ENCODE measurements around the gene PCGF1.
"Not testable (repeated sequence)": the region's sequence is repeated elsewhere in the genome, so short reads cannot be mapped to it uniquely, and the experiment has no call there.

Gene PCGF1

GRCh38 chr2:74502147-74502719 lies 5.3 kb downstream of the PCGF1 start:
- no peak for DNase-seq (ENCODE audit: low read depth)
- H3K4me3 ChIP-seq (ENCODE audit: low read depth, low read length): peak overlapping the region; percentile 54

DNA sequence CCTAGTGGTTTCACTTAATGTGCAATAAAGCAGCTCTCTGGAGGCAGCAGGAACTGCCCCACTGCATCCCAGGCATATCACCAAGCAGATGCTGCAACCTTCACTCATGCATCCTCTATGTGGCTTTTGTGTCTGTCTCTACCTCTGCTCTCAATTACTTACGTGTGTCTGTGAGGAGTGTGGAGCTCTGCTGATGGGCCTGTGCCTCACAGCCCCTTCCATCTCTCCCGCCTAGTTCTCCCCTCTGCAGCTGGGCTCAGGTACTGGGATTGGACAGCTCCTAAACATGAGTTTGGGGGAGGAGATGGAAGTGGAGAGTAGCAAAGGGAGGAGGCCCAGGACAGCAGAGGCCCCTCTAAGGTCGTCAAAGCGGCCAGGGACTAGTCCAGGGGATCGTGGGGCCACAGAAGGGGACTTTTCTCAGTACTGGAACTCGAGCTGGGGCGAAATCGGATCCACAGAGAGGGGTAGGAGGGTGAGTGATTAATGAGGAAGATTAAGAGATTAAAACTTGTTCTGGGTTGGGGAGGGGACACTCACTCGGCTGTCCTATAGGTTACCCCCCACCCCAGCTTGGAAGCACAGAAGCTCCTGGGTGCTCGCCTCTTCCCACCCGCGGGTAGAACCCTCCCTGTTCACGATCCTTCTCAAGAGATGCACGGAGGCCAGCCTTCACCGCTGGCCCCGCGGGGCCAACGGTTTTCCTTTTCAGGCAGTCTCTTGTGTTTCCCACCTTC lies 6.0 kb downstream of the PCGF1 start:
- no peak for DNase-seq (ENCODE audit: low read depth)
- H3K4me3 ChIP-seq (ENCODE audit: low read depth, low read length): no peak overlapping the region

GRCh38 chr2:74500578-74500946 lies 6.9 kb downstream of the PCGF1 start:
- no peak for DNase-seq (ENCODE audit: low read depth)

DNA sequence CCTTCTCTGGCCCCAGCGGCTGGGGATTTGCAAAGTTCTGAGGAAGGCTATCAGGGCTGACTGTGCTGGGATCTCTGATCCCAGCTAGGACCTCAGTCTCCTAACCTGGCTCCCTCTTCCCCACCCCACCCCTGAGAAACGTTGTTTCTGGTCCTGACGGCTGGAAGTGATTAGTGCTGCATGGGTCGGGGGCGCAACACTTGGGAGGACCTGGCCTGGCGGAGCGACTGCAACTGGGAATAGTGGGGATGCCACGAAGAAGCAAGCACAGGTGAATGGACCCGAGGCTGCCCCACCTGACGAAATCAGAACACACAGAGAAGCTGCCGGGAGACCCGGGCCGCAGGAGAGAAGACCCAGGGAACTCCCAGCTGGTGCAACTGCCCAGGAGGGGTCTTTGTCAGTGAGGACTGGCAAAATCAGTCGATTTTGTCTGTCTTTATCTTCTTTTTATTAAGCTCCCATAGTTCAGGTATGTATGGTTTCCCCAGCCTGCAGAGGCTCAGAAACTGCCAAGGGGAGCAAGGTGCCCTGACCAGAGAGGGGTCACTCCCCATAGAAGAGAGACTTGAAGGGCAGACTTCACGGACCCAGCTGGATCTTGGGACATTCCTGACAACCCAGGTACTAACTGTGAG lies 7.4 kb downstream of the PCGF1 start:
- DNase-seq (ENCODE audit: low read depth): no peak
- peak overlapping the region; percentile 41 for H3K4me3 ChIP-seq (ENCODE audit: low read depth, low read length)

More at GRCh38 chr2:74500578-74500946, 6.9 kb downstream of the PCGF1 start:
- no peak overlapping the region for H3K4me3 ChIP-seq (ENCODE audit: low read depth, low read length)

- H3K4me3 ChIP-seq (ENCODE audit: low read depth, low read length): peak within 1 kb of the TSS; percentile 41
- no peak for DNase-seq (ENCODE audit: low read depth)
Observed at GRCh38 chr2:74499267-74499939, 8.1 kb downstream of the PCGF1 start, which contains the start of gene LBX2. LBX2 (minus strand) TSS chr2:74499603; CDS start chr2:74499537, 66 bp downstream.

DNA sequence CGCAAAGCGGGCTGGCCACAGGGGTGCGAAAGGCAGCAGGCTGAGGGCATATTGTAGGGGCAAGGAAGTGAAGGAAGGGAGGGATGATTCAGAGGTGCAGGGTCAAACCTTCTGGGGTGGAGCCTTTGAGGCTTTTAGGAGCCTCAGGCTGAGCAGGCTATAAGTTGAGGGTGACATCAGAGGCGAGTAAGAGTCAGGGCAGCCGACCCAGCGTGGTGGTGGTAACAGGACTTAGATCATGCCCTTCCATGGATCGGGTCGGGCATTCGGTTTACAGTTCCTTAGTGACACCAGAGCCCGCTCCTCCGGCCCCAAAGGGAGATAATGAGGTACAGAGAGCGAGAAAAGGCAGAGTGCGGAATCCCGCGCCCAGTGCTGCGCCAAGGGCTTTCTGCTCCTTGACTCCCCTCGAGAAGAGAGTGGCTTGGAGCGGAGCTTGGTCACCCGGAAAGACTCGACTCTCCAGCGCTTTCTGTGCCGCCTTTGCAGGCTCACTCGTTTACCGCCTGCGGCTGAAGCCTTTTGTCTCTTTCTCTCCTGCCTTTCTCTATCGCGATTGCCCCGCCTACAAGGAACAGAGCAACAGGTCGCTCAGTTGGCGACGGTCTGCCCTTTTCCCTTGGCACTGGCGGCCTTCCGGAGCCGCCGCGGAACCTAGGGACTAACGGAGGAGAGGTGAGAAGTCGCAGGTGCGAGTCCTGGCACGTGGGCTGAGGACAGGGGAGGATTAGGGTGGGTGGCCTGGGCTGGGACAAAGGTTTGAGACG lies 8.8 kb downstream of the PCGF1 start:
- no peak for DNase-seq (ENCODE audit: low read depth)
- H3K4me3 ChIP-seq (ENCODE audit: low read depth, low read length): peak overlapping the region; percentile 41

DNA sequence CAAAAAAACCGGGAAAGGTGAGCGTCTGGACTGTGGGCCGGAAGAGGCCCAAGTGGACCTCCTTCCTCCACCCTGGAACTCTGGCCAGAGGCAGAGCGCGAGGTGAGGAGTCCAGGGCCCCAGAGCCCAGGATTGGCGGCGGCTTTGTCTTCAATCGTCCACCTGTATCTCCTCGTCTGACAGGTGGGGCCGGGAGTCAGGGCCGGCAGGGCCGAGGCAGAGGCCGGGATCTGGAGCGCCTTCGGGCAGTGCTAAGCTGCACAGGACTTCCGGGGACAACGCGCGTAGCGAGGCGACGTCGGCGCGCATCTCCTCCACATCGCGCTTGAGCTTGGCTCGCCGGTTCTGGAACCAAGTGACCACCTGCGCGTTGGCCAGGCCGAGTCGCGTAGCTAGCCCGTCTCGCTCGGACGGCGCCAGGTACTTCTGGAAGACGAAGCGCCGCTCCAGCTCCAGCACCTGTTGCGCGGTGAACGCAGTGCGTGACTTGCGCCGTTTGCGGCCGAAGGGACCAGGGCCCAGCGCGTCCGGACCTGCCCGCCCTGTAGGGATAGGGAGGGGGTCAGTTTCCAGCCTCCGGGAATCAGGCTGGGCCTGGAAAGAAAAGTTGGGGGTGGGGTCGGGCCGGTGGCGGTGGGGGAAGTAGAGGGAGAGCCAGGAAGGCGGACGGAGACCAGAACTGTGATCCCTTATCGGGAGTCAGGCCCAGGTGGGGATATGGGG lies 9.6 kb downstream of the PCGF1 start:
- peak overlapping the region; percentile 41 for H3K4me3 ChIP-seq (ENCODE audit: low read depth, low read length)
- DNase-seq (ENCODE audit: low read depth): no peak

- H3K4me3 ChIP-seq (ENCODE audit: low read depth, low read length): no peak overlapping the region
- no peak for DNase-seq (ENCODE audit: low read depth)
Observed at GRCh38 chr2:74496997-74497776, 10.3 kb downstream of the PCGF1 start.

DNA sequence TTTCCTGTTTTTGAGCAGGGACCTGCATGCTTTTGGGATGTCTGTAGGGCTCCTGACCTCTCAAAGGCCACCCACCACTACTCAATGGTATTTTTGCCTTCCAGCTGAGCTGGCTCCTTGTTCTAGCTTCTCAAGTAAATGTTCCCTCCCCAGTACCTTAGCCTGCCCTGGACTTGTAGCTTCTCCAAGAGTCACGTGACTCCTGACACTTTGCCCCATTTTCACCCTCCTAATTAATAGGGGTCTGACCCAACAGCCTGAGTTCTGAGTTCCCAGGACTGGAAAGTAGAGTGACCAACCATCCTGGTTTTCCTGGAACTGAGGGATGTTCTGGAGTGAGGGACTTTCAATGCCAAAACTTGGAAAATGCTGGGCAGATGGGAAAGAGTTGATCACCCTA lies 12.1 kb downstream of the PCGF1 start:
- no peak overlapping the region for H3K4me3 ChIP-seq (ENCODE audit: low read depth, low read length)

GRCh38 chr2:74493546-74493945 lies 13.9 kb downstream of the PCGF1 start:
- DNase-seq (ENCODE audit: low read depth): no peak
- H3K4me3 ChIP-seq (ENCODE audit: low read depth, low read length): no peak overlapping the region

More for the DNA sequence above, 12.1 kb downstream of the PCGF1 start:
- DNase-seq (ENCODE audit: low read depth): no peak

GRCh38 chr2:74491648-74492544 lies 15.6 kb downstream of the PCGF1 start:
- H3K4me3 ChIP-seq (ENCODE audit: low read depth, low read length): no peak overlapping the region
- no peak for DNase-seq (ENCODE audit: low read depth)

DNA sequence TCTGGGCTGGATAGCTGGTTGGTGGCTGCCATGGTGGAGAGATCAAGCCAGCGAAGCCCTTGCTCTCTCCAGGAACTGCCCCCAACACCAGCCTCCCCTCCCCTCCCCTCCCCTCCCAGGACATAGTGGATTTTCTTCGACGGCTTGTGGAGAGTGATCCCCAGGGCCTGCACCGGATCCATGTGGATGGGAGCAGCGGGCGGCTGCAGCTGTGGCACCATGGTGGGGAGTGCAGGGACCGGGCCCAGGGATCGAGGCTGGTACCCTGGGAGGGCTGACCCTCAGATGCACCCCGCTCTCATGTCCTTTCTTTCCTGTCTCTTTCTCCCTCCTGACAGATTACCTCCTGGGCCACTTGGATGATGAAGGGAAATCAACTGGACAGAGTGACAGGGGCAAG lies 17.6 kb downstream of the PCGF1 start:
- DNase-seq (ENCODE audit: low read depth): no peak
- H3K4me3 ChIP-seq (ENCODE audit: low read depth, low read length): no peak overlapping the region

DNA sequence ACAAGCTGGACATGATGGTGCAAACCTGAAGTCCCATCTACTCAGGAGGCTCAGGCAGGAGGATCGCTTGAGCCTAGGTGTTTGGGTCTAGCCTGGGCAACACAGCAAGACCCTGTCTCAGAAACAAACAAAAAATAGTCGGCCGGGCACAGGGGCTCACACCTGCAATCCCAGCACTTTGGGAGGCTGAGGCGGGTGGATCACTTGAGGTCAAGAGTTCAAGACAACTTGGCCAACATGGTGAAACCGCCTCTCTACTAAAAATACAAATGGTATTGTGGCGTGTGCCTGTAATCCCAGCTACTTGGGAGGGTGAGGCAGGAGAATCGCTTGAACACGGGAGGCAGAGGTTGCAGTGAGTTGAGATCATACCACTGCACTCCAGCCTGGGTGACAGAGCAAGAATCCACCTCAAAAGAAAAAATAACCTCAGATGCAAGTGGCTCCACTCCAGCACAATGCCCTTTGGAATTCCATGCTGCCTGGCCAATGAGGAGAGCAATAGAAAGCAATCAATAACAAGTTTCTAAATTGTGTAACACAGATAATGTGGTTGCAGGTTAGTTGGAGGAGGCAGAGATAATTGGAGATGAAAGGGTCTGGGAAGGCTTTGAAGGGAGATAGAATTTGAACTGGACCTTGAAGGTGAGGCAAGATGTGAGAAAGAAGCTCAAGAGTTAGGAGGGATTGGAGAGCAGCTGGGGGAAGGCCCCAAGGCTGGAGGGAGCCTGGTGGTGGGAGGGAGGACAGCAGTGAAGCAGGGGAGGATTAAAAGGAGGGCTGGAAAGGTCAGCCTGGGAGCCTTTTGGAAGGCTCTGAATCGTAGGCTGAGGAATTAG lies 18.6 kb downstream of the PCGF1 start:
- DNase-seq (ENCODE audit: low read depth): no peak
- no peak overlapping the region for H3K4me3 ChIP-seq (ENCODE audit: low read depth, low read length)

- no peak for DNase-seq (ENCODE audit: low read depth)
- no peak overlapping the region for H3K4me3 ChIP-seq (ENCODE audit: low read depth, low read length)
Observed at GRCh38 chr2:74486141-74486540, 21.4 kb downstream of the PCGF1 start.

DNA sequence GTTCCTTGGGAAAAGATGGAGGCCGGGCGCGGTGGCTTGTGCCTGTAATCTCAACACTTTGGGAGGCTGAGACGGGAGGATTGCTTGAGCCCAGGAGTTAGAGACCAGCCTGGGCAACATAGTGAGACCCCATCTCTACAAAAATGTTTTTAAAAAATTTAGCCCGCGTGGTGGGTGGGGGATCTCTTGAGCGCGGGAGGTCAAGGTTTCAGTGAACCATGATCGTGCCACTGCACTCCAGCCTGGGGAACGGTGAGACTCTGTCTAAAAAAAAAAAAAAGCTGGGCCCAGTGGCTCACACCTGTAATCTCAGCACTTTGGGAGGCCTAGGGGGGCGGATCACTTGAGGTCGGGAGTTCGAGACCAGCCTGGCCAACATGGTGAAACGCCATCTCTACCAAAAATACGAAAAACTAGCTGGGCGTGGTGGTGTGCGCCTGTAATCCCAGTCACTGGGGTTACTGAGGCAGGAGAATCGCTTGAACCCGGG lies 23.8 kb downstream of the PCGF1 start:
- not testable (repeated sequence) for DNase-seq (ENCODE audit: low read depth)
- peak overlapping the region; percentile 90 for H3K4me3 ChIP-seq (ENCODE audit: low read depth, low read length)

Measured in skeletal muscle cell (primary cell).